ENCODE data around the gene ZW10.
"Not testable (repeated sequence)": the region's sequence is repeated elsewhere in the genome, so short reads cannot be mapped to it uniquely, and the experiment has no call there.

Gene ZW10

GRCh38 chr11:113703551-113703950 lies 69.9 kb downstream of the ZW10 start:
- H3K4me3 Mint-ChIP-seq; H3K36me3 Mint-ChIP-seq (ENCODE audit: insufficient read depth); ATAC-seq (replicated peaks); DNase-seq; H3K9me3 Mint-ChIP-seq; H3K4me1 Mint-ChIP-seq (ENCODE audit: low read depth in 2 of 2); H3K27me3 Mint-ChIP-seq; H3K27ac Mint-ChIP-seq: not testable (repeated sequence)

GRCh38 chr11:113701491-113701890 lies 72.0 kb downstream of the ZW10 start:
- DNase-seq (no peak), ATAC-seq (replicated peaks) (no peak)
- no peaks in the 10 kb centered on the region for H3K9me3 Mint-ChIP-seq
- H3K4me1 Mint-ChIP-seq (ENCODE audit: low read depth in 2 of 2) = no peaks in the 10 kb centered on the region
- H3K27ac Mint-ChIP-seq = no peak overlapping the region
- no peak overlapping the region for H3K4me3 Mint-ChIP-seq
- H3K36me3 Mint-ChIP-seq (ENCODE audit: insufficient read depth) = no peaks in the 10 kb centered on the region
- no peaks in the 10 kb centered on the region for H3K27me3 Mint-ChIP-seq

- ATAC-seq (replicated peaks) (no peak), DNase-seq (no peak)
- Mint-ChIP-seq H3K27ac (no peak overlapping the region), H3K4me3 (no peak overlapping the region), H3K4me1 (ENCODE audit: low read depth in 2 of 2) (peaks cover 0 to 1% of the 10 kb centered on the region in 2 donors), H3K36me3 (ENCODE audit: insufficient read depth) (no peaks in the 10 kb centered on the region), H3K27me3 (no peaks in the 10 kb centered on the region), H3K9me3 (no peaks in the 10 kb centered on the region)
These were observed 75.0 kb downstream of the ZW10 start for GRCh38 chr11:113698515-113698914.

GRCh38 chr11:113697756-113698407 lies 75.6 kb downstream of the ZW10 start:
- Mint-ChIP-seq H3K27ac (no peak overlapping the region), H3K27me3 (no peaks in the 10 kb centered on the region), H3K36me3 (ENCODE audit: insufficient read depth) (no peaks in the 10 kb centered on the region), H3K4me1 (ENCODE audit: low read depth in 2 of 2) (peaks cover 0 to 1% of the 10 kb centered on the region in 2 donors), H3K4me3 (no peak overlapping the region), H3K9me3 (no peaks in the 10 kb centered on the region)
- DNase-seq (no peak), ATAC-seq (replicated peaks) (no peak)

- no peak for ATAC-seq (replicated peaks)
- Mint-ChIP-seq H3K4me3 (no peak overlapping the region), H3K27me3 (no peaks in the 10 kb centered on the region), H3K27ac (no peak overlapping the region), H3K4me1 (ENCODE audit: low read depth in 2 of 2) (peaks cover 0 to 1% of the 10 kb centered on the region in 2 donors), H3K36me3 (ENCODE audit: insufficient read depth) (no peaks in the 10 kb centered on the region), H3K9me3 (no peaks in the 10 kb centered on the region)
- DNase-seq = no peak
These were observed 76.4 kb downstream of the ZW10 start for GRCh38 chr11:113697111-113697510.

GRCh38 chr11:113695207-113695606 lies 78.3 kb downstream of the ZW10 start:
- Mint-ChIP-seq H3K4me3 (no peak overlapping the region), H3K4me1 (ENCODE audit: low read depth in 2 of 2) (peaks cover 0 to 1% of the 10 kb centered on the region in 2 donors), H3K27ac (no peak overlapping the region), H3K9me3 (no peaks in the 10 kb centered on the region), H3K27me3 (no peaks in the 10 kb centered on the region), H3K36me3 (ENCODE audit: insufficient read depth) (no peaks in the 10 kb centered on the region)
- DNase-seq (no peak), ATAC-seq (replicated peaks) (no peak)

GRCh38 chr11:113694390-113694789 lies 79.1 kb downstream of the ZW10 start:
- H3K36me3 Mint-ChIP-seq (ENCODE audit: insufficient read depth) = no peaks in the 10 kb centered on the region
- DNase-seq (no peak), ATAC-seq (replicated peaks) (no peak)

GRCh38 chr11:113693030-113693429 lies 80.5 kb downstream of the ZW10 start:
- Mint-ChIP-seq H3K36me3 (ENCODE audit: insufficient read depth) (no peaks in the 10 kb centered on the region), H3K4me3 (no peak overlapping the region), H3K27ac (no peak overlapping the region), H3K4me1 (ENCODE audit: low read depth in 2 of 2) (peaks cover 0 to 1% of the 10 kb centered on the region in 2 donors), H3K9me3 (no peaks in the 10 kb centered on the region), H3K27me3 (no peaks in the 10 kb centered on the region)
- ATAC-seq (replicated peaks) (no peak), DNase-seq (no peak)

More at GRCh38 chr11:113694390-113694789, 79.1 kb downstream of the ZW10 start:
- Mint-ChIP-seq H3K4me1 (ENCODE audit: low read depth in 2 of 2) (peaks cover 0 to 1% of the 10 kb centered on the region in 2 donors), H3K9me3 (no peaks in the 10 kb centered on the region), H3K27me3 (no peaks in the 10 kb centered on the region), H3K4me3 (no peak overlapping the region), H3K27ac (no peak overlapping the region)

- no peak for ATAC-seq (replicated peaks)
- Mint-ChIP-seq H3K4me1 (ENCODE audit: low read depth in 2 of 2) (peaks cover 0 to 1% of the 10 kb centered on the region in 2 donors), H3K9me3 (no peaks in the 10 kb centered on the region), H3K27ac (no peak overlapping the region), H3K27me3 (no peaks in the 10 kb centered on the region), H3K4me3 (no peak overlapping the region), H3K36me3 (ENCODE audit: insufficient read depth) (no peaks in the 10 kb centered on the region)
- no peak for DNase-seq
These were observed 82.6 kb downstream of the ZW10 start for GRCh38 chr11:113690619-113691569.

GRCh38 chr11:113689768-113690618 lies 83.5 kb downstream of the ZW10 start:
- Mint-ChIP-seq H3K27me3 (no peaks in the 10 kb centered on the region), H3K4me3 (no peak overlapping the region), H3K4me1 (ENCODE audit: low read depth in 2 of 2) (peaks cover 0 to under 1% of the 10 kb centered on the region in 2 donors), H3K36me3 (ENCODE audit: insufficient read depth) (no peaks in the 10 kb centered on the region), H3K27ac (no peak overlapping the region), H3K9me3 (no peaks in the 10 kb centered on the region)
- DNase-seq (no peak), ATAC-seq (replicated peaks) (no peak)

GRCh38 chr11:113685654-113686359 lies 87.7 kb downstream of the ZW10 start:
- H3K4me3 Mint-ChIP-seq = no peak overlapping the region
- H3K4me1 Mint-ChIP-seq (ENCODE audit: low read depth in 2 of 2) = no peaks in the 10 kb centered on the region
- ATAC-seq (replicated peaks) (no peak), DNase-seq (no peak)
- no peak overlapping the region for H3K27ac Mint-ChIP-seq
- peaks cover 10 to 22% of the 10 kb centered on the region in 2 donors for H3K27me3 Mint-ChIP-seq
- no peaks in the 10 kb centered on the region for H3K36me3 Mint-ChIP-seq (ENCODE audit: insufficient read depth)
- no peaks in the 10 kb centered on the region for H3K9me3 Mint-ChIP-seq

GRCh38 chr11:113684496-113684895 lies 89.0 kb downstream of the ZW10 start:
- H3K4me3 Mint-ChIP-seq = no peak overlapping the region
- DNase-seq = no peak
- no peaks in the 10 kb centered on the region for H3K9me3 Mint-ChIP-seq
- peaks cover 18 to 32% of the 10 kb centered on the region in 2 donors for H3K27me3 Mint-ChIP-seq
- H3K4me1 Mint-ChIP-seq (ENCODE audit: low read depth in 2 of 2) = no peaks in the 10 kb centered on the region
- H3K27ac Mint-ChIP-seq = no peak overlapping the region
- no peaks in the 10 kb centered on the region for H3K36me3 Mint-ChIP-seq (ENCODE audit: insufficient read depth)
- ATAC-seq (replicated peaks) = no peak

Data from effector memory CD8-positive, alpha-beta T cell (primary cell).